ENCODE data around the gene ARID1B. TPM values are rescaled to one million over a fixed set of nuclear protein-coding genes. Genes with fewer than 3 reads are reported as not detected.

Gene ARID1B
- total RNA-seq, 1 donor from 2014 or later, result 18.5 TPM

DNA sequence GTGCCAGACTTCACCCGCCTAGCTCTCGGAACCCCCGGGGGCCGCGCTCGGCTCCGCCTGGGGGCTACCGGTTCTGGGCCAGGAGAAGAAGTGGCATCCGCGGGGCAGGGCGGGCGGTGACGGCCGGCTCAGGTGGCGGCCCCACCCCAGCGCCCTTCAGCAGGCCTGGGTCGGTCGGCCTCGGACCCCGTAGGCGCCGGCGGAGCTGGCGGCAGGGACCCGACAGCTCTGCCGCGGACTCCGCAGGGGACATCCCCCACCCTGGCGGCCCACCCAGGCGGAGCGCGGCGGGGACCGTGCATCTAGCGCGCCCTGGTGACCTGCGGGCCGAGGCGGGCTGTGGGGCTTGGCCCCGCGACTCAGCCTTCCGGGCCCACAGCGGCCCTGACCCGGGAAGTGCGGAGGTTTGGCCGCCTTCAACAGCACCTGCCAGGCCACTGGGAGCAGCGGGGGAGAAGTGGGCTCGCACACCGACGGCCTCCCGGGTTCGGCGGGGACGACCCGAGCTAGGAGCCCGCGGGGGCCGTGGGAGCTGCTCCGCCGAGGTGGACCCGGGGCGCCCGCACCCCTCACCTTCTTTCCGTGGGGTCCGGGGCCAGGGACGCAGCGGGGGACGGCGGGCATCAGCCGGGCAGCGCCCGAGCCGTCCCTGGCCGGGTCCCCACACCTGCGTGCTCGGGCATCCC lies 459.0 kb downstream of the ARID1B start:
- peak overlapping the region; percentile 46 for H3K4me3 ChIP-seq (ENCODE audit: low read depth, low read length)
- TF ChIP-seq, protein P1, sequence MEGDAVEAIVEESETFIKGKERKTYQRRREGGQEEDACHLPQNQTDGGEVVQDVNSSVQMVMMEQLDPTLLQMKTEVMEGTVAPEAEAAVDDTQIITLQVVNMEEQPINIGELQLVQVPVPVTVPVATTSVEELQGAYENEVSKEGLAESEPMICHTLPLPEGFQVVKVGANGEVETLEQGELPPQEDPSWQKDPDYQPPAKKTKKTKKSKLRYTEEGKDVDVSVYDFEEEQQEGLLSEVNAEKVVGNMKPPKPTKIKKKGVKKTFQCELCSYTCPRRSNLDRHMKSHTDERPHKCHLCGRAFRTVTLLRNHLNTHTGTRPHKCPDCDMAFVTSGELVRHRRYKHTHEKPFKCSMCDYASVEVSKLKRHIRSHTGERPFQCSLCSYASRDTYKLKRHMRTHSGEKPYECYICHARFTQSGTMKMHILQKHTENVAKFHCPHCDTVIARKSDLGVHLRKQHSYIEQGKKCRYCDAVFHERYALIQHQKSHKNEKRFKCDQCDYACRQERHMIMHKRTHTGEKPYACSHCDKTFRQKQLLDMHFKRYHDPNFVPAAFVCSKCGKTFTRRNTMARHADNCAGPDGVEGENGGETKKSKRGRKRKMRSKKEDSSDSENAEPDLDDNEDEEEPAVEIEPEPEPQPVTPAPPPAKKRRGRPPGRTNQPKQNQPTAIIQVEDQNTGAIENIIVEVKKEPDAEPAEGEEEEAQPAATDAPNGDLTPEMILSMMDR (conservative IDR thresholded peaks at IDR 0.05; ENCODE audit: low read depth, low read length), result no peak
- DNase-seq (ENCODE audit: low read depth), result no peak

DNA sequence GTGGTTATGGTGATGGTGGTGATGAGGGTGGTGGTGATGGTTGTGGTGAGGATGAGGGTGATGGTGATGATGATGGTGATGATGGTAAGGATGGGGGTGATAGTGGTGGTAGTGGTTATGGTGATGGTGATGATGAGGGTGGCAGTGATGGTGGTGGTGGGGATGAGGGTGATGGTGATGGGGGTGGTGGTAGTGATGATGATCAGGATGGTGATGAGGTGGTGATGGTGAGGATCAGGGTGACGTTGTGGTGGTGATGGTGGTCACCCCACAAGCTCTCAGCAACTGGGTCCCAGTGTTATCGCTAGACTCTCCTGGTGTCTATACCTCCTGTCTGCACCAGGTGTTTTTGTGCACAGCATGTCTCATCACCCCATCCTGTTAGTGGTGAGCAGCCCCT lies 461.2 kb downstream of the ARID1B start:
- no peak overlapping the region for H3K4me3 ChIP-seq (ENCODE audit: low read depth, low read length)
- TF ChIP-seq, protein P1 (conservative IDR thresholded peaks at IDR 0.05; ENCODE audit: low read depth, low read length), result no peak
- no peak for DNase-seq (ENCODE audit: low read depth)

DNA sequence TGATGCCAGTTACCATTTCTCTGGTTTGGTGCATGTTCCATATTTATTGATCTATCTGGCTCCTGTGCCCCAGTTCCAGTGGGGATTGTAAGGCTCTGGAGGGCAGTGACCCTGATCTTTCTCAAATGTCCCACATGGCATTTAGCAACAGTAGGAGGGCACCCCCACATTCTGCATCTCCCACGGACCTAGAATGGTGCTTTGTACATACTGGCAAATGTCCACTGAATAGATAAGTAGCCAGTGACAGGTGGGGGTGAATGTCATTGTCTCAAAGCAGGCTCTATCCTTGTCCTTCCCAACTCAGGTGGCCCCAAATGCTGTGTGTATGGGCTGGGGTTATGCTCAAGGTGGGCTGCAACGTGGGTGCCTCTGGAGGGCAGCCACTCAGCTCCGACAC lies 462.0 kb downstream of the ARID1B start:
- no peak overlapping the region for H3K4me3 ChIP-seq (ENCODE audit: low read depth, low read length)
- DNase-seq (ENCODE audit: low read depth), result no peak
- TF ChIP-seq, protein P1 (conservative IDR thresholded peaks at IDR 0.05; ENCODE audit: low read depth, low read length), result no peak

DNA sequence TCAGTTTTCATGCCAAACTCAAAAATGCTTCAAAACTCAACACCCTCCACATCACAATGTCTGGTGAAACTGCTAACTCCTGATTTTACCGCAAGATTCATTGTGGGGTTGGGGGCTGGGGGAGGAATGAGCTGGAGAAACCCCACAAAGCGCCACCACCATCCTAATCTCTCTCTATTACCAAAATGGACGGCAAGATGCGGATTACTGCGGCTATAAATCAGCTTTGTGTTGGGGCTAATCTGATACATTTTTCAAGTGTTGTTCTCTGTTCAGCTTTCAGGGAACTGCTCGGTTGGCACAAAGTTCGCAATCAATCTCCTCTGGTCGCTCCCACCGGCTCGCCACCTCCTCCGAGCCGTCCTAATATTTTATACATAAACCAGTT lies 462.5 kb downstream of the ARID1B start:
- TF ChIP-seq, protein P1 (conservative IDR thresholded peaks at IDR 0.05; ENCODE audit: low read depth, low read length), result no peak
- no peak for DNase-seq (ENCODE audit: low read depth)
- H3K4me3 ChIP-seq (ENCODE audit: low read depth, low read length), result no peak overlapping the region

DNA sequence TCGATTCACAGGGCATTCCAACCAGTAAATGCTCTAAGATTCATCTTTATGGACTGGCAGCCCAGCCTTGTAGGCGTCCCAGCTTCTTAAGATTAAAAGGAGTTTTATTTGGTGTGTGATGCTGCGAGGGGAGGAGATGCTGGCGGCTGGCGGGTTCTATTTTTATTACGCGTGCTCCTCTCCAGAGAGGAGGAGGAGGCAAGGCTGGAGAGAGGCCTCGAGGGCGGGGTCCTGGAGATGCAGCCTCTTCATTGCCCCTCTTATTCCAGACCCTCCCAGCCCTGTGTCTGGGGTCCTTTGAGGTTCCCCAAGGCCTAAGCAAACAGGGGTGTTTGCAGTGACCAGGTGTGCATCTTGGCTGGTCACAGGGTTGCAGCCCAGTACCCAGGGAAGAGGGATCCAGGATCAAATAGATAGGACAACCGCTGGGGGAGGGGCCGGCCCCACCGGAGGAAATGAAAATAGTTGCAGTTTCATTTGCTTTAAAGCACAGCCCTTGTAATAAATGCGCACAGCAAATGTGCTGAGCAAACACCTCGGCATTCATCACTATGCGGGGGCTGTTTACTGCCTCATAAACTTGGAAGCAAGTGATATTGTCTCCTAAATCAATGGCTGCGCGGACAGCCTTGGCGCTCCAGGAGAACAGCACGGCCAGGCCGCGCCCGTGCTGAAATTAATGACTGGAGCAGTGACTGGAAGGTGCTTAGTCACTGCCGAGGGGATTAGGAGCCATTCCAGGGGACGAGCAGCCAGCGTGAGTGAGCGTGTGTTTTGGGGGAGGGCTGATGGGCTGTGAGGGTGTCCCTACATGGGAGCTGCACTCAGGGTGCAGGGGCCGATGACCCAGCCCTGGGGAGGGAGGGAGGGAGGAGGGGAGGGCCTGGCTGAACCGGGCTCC lies 463.1 kb downstream of the ARID1B start:
- no peak for DNase-seq (ENCODE audit: low read depth)
- TF ChIP-seq, protein P1 (conservative IDR thresholded peaks at IDR 0.05; ENCODE audit: low read depth, low read length), result no peak
- peak overlapping the region; percentile 42 for H3K4me3 ChIP-seq (ENCODE audit: low read depth, low read length)

DNA sequence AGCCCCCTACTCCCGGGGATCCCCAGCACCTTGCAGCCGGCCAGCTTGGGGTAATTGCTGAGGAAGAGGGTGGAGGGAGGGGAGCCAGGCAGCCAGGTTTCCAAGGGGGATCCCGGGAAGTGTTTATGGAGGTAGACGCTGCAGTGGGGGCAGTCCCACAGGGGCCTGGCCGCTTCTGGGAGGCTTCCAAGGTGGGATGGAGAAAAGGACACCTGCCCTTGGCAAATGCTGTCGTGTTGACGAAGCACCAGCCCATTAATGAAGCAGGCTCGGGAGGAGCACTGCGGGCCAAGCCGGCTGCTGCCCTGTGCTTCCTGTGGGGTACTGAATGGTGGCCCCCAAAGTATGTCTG lies 463.8 kb downstream of the ARID1B start:
- TF ChIP-seq, protein P1 (conservative IDR thresholded peaks at IDR 0.05; ENCODE audit: low read depth, low read length), result no peak
- H3K4me3 ChIP-seq (ENCODE audit: low read depth, low read length), result no peak overlapping the region
- DNase-seq (ENCODE audit: low read depth), result no peak

Measured in epithelial cell of proximal tubule (primary cell).